GM21723 (cell line): ENCODE results near the gene GARIN5B.

Experiments used
- ATAC-seq: cut with Tn5 transposase; IDR thresholded peaks from one replicate; pipeline ENCODE4 v1.9.1; 2021; ENCODE audit warnings: mild to moderate bottlenecking, moderate library complexity; ENCODE audit not compliant: unreplicated experiment

Gene GARIN5B

DNA sequence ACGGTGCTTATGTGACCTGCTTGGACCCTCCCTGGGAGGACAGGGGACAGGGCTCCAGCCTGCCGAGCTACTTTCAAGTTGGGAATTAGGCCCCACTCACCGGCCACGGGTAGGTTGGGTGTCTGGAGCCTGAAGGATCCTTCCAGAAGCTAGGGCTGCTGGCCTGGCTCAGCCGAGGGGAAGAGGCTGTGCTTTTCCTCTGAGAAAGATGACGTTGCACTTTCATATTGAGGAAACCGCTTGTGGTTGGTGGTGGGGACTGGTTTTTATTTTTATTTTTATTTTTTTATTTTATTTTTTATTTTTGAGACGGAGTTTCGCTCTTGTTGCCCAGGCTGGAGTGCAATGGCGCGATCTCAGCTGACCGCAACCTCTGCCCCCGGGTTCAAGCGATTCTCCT, 37.9 kb downstream of the GARIN5B start, which contains the start of gene TMEM150B:
Gene TMEM150B, minus strand, starts transcription at position 170 of the 400 bp plus-strand sequence. CDS start 4,305 bp downstream, outside the sequence.
- ATAC-seq, result no peak

DNA sequence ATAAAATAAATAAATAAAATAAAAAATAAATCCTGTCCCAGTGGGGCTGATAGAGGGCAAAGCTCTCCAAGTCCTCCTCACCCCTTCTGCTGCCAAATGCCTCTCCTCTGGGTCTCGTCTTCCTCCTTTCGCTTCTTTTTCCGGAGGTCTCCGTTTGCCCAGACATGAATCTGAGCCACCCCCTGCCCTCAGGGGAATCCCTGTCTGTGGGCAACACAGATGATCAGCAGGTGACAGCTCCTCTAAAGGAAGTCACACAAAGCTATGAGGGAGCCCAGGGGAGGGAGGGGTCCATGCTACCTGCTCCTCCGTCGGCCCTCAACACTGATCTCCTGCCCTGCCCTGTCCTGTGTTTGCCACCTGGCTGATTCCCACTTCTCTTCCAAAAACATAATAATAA, 38.4 kb downstream of the GARIN5B start:
- no peak for ATAC-seq

DNA sequence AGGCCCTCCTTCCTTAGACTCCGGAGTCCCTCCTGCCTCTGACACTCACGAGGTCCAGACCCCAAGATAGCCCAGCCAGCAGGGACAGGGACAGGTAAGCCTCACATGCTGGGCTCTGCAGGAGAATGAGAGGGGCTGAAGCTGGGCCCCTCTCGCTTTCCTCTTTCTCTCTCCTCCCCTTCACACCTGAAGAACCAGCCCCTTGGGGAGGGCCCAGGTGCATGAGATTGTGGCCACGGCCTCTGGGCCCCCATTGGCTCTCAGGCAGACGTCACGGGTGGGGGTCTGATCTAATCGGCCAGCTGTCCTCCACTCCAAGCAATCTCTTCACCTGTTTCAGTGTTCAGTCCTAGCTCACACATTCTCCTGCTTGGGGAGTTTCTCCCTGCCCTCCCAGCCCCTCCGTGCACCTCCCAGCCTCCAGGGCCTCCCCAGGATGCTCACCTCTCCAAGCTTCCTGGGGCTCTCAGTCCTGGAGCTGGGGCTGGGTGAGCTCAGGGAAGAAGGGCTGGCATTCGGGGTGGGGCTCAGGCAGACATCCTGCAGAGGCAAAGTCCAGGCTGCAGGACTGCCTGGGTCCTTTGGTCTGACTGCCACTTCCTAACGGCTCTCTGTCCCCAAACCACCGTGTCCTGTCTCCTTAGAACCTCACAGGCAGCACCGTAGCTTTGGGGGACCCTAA, 40.7 kb downstream of the GARIN5B start:
- ATAC-seq, result no peak

DNA sequence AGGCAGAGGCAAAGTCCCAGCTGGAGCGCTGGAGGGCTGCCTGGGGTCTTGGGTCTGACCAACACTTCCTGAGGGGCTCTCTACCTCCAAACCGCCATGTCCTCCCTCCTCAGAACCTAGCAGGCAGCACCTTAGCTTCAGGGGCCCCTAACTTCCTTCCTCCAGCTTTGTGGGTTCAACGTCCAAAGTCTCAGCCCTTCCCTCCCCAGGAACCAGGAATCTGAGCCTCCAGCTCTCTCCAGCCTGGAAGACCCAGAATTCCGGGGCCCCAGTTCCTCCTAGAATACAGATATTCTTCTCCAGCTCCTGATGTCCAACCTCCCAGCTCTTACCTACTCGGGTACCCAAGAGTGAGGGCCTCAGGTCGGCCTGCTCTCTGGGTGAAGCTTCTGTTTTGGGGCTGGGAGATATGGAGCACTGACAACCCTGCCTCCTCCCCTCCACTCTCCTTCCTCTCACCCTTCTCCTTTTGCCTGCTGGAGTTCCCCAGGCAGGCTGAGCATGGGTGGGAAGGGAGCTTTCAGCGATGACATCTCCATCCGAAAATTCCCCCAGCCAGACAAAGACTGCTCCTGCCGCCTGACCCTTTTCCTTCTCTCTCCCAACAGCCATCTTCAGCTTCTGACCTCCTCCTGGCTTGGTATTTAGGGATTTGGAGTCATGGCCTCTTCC, 41.5 kb downstream of the GARIN5B start:
- no peak for ATAC-seq

DNA sequence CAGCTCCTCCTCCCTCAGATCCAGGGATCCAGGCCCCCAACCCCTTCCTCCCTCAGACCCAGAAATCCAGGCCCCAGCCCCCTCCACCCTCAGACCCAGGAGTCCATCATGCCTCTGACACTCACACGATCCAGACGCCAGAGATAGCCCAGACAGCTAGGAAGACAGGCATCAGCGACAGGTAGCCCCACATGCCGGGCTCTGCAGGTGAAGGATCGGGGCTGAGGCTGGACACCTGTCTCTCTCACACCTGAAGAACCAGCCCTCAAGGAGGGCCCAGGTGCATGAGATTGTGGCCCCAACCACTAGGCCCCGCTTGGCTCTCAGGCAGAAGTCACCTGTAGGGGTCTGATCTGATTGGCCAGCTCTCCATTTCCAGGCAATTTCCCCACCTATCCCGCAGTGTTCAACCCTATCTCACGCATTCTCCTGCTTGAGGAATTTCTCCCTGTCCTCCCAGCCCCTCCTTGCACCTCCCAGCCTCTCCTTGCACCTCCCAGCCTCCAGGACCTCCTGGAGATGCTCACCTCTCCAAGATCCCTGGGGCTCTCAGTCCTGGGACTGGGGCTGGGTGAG, 42.1 kb downstream of the GARIN5B start:
- ATAC-seq, result no peak

DNA sequence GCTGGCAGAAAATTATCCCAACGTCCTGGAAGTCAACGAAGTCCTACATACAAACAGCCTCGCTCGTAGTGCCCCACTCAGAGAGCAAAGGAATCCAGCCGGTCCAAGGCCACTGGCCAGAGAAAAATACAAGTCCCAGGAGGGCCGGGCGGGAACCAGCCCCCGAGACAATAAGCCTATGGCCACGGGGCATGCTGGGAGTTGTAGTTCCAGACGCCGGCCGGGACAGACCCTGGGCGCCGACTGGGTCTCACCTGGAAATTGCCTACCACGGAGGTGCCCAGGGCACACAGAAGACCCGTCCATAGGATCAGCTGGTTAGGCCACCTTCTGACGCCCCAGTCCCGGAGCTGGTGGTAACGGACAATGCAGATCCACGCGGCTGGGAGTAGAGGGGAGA, 43.3 kb downstream of the GARIN5B start:
- ATAC-seq, result no peak

DNA sequence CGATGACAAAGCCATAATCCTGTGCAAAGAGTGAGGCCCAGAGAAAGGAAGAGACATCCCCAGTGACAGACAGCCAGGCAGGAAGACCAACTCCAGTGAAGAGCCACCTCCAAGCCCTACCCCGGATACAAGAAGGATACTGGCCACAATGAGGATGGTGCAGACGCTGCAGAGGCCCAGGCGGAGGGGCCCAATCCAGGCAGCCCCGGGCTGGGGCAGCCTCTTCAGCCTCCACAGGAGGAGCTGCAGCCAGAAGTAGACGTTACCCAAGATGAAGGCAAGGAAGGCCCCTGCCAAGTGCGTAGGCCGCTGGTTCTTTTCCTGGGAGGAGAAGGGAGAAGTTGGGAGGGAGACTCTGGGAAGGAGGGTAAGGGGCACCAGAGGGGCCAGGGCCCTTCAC, 46.4 kb downstream of the GARIN5B start:
- ATAC-seq, result no peak

DNA sequence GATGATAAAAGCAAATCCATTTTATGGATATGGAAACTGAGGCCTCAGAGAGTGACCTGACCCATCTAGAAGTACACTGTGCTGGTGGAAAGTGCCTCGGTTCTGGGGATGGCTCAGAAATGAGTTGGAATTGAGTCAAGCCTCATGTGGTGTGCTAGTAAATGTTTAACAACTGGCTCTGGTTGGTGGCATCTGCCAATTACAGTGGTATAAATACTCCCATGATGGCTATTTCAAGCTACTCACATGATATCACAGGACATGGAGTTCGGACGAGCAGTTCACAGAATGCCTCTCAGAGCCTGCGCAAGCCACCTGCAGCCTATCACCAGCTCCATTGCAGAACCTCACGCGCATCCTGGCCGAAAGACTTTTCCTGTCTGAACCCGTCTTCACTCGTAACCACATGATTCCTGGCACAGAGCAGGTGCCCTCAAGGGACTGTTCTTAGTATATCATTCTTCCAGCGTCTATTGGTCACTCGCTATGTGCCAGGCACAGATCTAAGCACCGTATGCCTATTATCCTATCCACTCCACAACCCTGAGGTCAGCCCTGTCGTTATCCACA, 47.0 kb downstream of the GARIN5B start:
- no peak for ATAC-seq

DNA sequence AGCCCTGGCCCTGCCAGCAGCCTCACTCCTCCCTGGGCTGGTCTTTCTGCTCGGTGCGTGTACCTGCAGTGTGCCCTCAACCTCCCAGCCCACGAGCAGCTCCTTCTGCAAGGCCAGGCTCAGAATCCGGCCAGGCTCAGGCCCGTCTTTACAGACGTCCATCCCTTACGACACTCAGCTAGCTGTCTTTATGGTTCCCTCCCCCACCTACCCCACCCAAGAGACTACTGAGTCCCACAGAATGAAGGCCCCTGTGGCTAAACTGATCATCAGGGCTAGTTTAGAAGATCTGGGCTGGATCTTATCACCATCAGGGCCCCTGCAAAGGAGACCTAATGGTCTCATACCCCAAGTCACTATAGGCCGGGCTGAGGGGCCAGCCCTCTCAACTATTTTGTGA, 48.7 kb downstream of the GARIN5B start:
- no peak for ATAC-seq

DNA sequence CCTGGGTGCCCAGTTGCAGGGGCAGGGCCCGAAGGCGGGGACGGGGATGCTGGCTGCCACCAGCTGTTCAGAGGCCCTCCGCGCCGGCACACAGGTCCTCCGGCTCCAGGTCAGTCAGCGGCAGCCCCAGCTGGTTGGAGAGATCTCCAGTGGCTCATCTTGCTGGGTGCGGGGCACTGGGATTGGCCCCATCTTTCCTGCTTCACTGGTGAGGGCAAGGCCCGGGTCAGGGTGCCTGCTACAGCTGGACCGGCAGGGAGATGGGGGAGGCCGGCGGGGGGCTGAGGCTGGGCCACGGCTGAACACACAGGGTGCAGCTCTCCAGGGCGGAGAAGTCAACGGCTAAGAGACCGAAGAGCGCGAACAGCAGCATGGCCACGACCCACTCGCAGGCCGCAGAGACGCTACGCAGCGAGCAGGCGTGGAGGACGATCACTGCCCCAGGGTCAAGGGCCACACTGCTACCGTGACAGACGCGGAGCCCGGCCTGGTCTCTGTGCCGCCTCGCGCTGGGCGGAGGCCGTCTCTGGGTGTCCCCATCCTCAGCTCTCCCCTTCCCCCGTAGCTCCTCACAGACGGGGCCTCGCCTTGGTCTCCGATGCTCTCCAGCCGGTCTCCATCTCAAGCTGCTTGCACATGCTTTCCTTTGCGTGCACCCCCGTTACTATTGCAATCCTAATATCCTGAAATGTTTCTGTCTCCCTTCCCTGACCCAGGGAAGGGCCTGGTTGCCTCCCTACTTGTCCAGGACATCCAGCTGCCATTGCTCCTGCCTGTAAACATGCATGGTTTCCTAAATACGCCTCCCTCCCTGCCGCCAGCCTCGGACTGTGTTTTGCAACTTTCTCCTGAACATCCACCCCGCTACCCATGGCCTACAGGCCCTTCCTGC, 50.2 kb downstream of the GARIN5B start:
- ATAC-seq, result no peak

DNA sequence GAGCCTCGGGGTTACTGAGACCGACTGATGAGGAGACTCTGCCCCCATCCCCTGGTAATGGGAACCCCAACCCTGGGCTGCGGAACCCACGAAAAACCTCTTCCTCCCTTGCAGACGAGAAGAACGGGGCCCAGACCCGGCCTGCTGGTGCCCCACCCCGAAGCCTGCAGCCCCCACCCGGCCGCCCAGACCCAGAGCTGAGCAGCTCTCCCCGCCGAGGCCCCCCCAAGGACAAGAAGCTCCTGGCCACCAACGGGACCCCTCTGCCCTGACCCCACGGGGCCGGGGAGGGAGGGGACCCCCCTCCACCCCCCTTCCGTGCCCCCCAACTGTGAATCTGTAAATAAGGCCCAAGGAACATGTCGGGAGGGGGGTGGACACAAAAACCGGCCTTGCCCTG, 51.3 kb downstream of the GARIN5B start:
- ATAC-seq, result no peak

DNA sequence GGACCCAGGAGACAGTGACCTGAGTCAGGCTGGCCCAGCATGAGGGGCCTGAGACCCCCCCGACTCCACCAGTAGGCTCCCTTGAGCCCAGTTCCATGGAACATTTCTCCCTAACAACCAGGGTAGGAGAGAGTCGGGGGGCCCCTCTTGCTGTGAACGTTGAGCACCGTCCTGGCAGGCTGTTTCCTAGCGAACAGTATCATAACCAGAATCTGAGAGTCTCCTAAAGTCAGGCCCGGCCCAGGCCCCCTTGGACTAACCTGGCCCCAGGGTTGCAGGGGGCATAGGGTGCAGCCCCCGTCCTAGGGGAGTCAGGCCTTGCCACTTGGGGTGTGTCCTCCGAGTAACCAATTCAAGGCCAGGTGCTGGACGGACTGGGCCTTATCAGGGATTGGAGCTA, 51.7 kb downstream of the GARIN5B start:
- no peak for ATAC-seq

DNA sequence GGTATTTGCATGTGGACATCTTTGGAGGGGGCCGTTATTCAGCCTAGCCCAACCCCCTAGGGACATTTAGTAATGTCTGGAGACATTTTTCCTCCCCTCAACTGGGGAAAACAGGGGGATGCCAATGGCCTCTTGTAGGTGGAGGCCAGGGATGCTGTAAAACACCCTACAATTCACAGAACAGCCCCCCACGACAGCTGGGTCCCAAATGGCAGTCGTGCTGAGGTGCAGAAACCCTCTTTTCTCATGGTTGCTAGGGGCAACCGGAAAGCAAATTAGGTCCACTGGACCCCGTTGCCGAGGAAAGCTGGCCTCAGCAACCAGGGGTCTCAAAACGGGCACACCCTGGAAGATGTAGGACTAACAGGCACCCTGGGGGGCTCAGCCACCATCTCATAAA, 52.6 kb downstream of the GARIN5B start:
- ATAC-seq, result no peak

DNA sequence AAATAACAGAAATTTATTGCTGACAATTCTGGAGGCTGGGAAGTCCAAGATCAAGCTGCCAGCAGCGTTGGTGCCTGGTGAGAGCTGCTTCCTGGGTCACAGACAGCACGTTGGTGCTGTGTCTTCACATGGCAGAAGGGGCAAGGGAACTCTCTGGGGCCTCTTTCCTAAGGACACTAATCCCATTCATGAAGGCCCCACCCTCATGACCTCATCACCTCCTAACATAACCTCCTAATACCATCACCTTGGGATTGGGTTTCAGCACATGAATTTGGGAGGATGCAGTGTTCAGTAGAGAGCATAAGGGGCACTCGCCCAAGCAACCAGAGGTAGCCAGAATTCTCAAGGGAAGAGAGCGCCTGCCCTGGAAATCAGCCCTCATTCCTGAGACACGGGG, 53.6 kb downstream of the GARIN5B start:
- ATAC-seq, result no peak

DNA sequence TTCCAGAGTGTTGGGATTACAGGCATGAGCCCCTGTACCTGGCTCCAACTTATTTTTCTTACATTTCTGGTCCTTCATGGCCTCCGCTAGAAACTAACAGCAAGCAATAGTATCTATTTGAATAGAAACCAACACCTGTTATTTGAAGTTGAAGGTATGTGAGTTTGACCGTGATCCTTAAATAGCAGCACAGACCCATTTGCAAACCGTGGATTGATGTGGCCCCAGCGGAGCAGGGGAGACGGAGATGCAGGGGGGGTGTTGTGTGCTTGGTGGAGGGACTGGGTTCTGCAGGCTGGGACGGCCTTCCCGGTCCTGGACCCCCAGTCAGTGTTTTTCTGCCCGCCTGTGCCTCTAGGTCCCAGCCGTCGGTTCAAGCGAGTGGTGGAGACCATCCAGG, 54.8 kb downstream of the GARIN5B start:
- ATAC-seq, result no peak

DNA sequence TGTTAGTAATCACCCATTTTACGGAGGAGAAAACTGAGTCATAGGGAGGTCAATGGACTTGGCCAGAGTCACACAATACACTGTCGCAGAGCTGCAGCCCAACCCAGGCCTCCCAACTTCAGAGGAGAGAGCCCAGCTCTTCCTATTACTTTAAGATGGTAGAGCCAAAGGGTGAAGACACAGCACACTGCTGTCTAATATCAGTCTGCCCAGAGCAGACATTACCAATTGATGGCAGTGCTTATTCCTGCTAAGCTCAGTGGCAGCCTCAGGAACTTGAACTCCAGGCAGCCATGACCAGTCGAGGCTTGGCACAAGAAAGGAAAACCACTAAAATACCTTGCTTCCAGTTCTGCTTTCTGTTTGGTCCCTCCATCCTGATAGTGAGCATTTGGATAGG, 56.3 kb downstream of the GARIN5B start:
- ATAC-seq, result no peak

DNA sequence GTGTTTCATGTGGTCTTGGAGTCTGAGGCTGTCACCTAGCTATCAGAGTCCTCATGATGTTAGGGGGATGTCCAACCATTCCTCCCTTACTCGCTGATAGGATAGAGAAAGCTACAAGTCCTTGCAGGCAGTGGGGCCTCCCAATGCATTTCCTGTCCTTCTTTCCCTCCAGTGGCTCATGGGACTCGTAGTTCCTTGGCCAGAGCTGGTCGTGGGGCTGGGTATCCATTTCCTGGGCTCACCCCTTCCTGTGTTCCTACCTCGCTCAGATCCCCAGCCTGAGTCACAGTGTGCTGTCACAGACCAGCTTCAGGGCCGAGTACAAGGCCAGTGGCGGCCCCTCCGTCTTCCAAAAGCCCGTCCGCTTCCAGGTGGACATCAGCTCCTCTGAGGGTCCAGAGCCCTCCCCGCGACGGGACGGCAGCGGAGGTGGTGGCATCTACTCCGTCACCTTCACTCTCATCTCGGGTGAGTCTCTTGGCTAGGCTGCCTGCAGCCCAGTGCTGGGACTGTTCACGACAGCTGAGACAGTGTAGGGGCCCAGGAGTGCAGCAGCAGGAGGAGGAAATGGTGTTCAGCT, 57.0 kb downstream of the GARIN5B start:
- ATAC-seq, result no peak

DNA sequence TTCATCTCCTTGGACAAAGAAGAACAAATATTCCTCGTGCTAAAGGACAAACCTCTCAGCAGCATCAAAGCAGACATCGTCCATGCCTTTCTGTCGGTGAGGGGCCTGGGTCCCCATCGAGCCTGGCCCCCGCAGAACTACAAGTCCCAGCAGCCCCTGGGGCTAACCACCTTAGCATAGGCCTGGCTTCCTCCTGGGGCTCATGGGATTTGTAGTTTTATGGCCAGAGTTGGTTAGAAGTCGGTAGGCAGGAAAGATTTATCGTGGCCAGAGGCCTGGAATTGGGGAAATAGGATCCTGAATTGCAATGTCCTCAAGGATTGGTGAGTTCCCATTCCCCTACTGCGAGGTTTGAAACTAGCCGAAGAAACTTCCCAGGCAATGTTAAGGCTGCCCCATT, 57.6 kb downstream of the GARIN5B start:
- no peak for ATAC-seq

DNA sequence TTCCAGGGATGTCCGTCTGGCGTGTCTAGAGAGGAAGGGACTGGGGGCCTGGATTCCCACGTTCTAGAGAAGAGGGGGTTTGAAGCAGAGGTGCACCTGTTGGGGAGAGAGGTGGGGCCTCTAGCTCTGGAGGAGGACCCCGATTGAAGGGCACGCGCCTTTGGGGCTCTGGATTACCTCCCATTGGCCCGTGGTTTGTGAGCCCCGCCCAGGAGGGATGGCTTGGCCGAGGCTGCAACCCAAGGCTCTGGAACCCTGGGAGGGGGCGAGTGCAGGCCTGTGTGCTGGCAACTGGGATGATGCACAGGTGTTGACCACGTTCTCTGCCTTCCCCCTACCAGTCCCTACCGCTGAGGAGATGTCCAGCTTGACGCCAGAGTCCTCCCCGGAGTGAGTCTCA, 58.1 kb downstream of the GARIN5B start:
- no peak for ATAC-seq
